ENCODE results near the gene CUTC.
A peak's percentile ranks its signal among the peaks of the same experiment; 100 is the strongest.

GRCh38 chr10:99711129-99711719 lies 20.8 kb upstream of the CUTC start:
- TF ChIP-seq, protein P1, sequence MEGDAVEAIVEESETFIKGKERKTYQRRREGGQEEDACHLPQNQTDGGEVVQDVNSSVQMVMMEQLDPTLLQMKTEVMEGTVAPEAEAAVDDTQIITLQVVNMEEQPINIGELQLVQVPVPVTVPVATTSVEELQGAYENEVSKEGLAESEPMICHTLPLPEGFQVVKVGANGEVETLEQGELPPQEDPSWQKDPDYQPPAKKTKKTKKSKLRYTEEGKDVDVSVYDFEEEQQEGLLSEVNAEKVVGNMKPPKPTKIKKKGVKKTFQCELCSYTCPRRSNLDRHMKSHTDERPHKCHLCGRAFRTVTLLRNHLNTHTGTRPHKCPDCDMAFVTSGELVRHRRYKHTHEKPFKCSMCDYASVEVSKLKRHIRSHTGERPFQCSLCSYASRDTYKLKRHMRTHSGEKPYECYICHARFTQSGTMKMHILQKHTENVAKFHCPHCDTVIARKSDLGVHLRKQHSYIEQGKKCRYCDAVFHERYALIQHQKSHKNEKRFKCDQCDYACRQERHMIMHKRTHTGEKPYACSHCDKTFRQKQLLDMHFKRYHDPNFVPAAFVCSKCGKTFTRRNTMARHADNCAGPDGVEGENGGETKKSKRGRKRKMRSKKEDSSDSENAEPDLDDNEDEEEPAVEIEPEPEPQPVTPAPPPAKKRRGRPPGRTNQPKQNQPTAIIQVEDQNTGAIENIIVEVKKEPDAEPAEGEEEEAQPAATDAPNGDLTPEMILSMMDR (IDR thresholded peaks at IDR 0.05): peak in 4 of 6 experiments; percentile 52 to 75 (median 64)
- no peak for TF ChIP-seq POLR2A (IDR thresholded peaks at IDR 0.05)

Data from Peyer's patch (tissue), 4 donors.